GM21576 (cell line): ENCODE results near the gene RELCH.

Experiments
- ATAC-seq: cut with Tn5 transposase; IDR thresholded peaks from one replicate; pipeline ENCODE4 v1.9.1; 2021; ENCODE audit warnings: mild to moderate bottlenecking, moderate library complexity; ENCODE audit not compliant: unreplicated experiment

The RELCH gene

DNA sequence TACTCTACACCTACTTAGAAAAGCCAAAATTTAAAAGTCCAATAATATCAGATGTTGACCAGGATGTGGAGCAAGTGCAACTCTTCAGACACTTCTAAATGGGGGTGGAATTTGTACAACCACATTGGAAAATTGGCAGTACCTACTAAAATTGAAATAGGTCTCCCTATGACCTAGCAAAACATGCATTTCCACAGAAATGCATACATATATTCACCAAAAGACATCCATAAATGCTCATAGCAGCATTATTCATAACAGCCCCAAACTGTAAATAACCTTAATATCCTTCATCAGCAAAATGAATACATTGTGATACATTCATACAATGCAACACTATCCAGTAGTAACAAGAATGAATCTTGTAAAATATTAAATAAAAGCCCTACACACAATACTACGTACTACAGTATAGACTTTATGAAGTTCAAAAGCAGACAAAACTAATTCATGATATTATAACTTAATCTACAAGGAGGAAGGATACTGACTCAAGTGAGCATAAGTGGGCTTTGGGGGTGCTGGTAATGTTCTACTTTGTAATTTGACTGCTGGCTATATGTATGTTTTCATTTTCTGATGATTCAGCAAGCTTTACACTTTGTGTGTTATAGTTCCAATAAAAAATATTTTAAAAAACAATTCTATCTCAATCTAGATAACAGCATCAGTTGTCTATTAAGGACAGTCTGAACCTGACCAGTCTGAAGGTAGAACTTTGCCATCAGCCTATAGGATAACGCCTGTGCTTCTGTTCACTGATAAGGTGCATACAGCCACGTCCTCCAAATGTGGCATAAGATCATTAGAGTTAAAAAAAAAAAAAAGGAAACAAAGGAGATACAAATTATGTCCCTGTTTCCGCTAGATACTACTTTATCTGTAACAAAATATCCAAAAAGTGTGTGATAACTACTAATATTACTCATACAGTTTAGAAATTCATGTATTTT lies 131.4 kb downstream of the RELCH start:
- ATAC-seq: no peak

GRCh38 chr18:62321201-62321600 lies 134.1 kb downstream of the RELCH start:
- ATAC-seq: no peak

DNA sequence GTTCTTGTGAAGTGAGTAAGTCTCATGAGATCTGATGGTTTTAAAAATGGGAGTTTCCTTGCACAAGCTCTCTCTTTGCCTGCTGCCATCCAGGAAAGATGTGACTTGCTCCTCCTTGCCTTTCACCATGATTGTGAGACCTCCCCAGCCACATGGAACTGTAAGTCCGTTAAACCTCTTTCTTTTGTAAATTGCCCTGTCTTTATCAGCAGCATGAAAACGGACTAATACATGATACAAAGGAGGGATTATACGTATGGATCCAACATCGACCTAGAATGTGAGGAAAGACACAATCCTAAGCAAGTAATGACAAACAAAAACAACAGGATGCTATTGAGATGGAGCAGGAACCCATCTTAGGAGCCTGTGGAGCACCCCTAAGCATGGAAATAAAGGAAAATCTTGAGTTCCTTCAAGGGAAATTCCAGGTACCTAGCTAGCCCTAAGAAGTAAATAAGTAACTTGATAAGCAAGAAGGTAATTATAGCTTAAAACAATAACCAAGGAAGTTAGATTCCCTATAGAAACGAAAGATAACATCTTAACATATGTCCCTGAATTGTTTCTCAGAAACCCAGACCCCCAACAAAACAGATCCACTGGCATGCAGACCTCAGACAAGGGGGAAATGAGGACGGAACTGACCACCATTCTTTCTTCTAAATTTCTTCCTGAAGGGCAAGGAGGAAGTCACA lies 136.6 kb downstream of the RELCH start:
- ATAC-seq: no peak

- ATAC-seq: no peak
These were observed 137.2 kb downstream of the RELCH start for GRCh38 chr18:62324181-62324828.

DNA sequence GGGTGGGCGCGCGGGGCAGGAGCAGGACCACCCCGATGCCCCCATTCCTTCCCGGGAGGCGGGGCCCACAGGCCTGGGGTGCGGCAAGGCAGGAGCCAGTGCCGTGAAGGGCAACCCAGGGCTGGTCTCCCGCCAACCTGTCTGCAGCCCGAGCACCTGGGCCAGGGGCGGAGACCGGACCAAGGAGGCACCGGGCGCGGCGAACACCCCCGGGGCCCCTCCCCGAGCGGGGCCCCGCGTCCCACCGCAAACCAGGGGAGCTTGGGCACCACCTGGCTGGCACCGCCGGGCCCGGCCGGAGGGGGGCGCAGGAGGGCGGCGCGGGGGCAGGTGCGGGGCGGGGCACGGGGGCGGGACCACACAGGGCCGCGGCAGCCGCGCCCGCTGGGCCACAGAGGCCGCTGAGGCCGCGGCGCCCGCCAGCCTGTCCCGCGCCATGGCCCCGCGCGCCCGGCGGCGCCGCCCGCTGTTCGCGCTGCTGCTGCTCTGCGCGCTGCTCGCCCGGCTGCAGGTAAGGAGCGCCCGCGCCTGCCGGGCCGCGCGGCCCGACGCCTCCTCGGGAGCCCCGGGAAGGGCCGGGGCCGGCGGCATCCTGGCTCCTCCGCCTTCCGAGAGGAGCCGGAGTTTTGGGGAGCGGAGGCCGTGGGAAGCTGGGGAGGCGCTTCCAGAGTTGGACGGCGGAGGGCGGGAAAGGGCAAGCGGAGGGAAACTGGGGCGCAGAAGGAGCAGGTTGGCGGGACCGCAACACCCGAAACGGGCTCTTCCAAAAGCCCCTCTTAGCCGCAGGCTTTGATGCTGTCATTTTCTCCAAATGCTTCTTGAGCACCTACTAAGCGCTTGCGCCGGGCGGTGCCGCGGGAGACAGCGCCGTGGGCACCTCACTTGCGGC lies 138.1 kb downstream of the RELCH start, which contains the start of gene TNFRSF11A:
Gene TNFRSF11A, plus strand, starts transcription at position 394 of the 889 bp plus-strand sequence. Its CDS starts 43 bp downstream, at position 437.
- peak; percentile 74 for ATAC-seq

DNA sequence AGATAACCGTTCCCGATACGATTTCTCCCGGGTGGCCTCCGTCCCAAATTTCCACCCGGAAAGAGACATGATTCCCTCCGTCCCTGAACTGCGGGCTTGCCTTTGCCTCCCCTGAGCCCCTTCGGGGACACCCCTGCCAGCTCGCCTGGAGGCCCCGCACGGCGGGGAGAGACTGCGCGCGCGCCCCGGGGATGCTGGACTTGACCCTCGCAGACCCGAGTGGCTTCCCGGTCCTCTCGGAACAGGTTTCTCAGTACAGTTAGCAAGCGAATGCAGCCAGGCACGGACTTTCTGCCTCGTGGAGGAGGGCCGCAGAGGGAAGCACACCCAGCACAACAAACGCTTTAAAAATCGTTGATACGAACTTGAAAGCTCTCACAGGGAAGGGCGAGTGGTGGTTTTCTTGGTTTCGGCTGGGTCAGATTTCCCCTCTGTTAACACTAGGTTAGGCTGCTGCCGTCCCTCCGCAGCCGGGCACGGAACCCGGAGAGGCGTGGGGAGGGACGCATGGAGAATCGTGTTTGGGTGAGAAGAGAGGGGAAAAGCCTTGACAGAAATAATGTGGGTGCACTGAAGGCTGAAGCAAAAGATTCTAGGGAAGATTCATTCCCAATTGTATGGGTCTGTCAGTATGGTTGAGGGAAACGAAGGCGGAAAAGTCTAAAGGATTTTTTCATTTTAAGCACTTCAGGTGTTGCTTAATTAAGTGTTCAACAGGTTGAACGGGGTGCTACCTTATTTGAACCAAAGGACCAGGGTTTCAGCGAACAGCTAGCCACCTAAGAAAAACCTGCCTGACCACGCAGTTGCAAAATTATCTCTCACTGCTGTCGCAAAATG lies 139.0 kb downstream of the RELCH start:
- peak; percentile 28 for ATAC-seq

- no peak for ATAC-seq
These were observed 139.7 kb downstream of the RELCH start for GRCh38 chr18:62326646-62327348.

- no peak for ATAC-seq
These were observed 140.9 kb downstream of the RELCH start for GRCh38 chr18:62327977-62328376.

- no peak for ATAC-seq
These were observed 141.8 kb downstream of the RELCH start for GRCh38 chr18:62328586-62329525.

- ATAC-seq: no peak
These were observed 142.8 kb downstream of the RELCH start for GRCh38 chr18:62329691-62330454.

GRCh38 chr18:62330650-62331049 lies 143.6 kb downstream of the RELCH start:
- no peak for ATAC-seq

GRCh38 chr18:62331581-62332356 lies 144.7 kb downstream of the RELCH start:
- ATAC-seq: no peak

DNA sequence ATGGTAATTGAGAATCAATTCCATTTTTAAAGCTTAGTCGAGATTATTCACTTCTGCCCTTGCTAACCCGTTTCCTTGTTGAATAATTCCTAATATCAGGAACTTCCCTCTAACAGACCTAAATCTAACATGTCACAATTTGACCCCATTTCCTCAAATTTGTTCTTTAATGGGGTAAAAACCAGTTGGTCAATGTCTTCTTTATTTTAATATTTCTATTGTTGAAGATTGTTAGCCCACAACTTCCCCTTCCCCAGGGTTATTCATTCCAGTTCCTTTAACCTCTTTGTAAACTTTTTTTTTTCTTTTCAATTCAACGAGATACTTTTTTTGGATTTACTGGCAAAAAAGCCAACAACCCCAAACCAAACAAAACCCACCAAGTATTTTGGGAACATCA lies 145.4 kb downstream of the RELCH start:
- ATAC-seq: no peak

DNA sequence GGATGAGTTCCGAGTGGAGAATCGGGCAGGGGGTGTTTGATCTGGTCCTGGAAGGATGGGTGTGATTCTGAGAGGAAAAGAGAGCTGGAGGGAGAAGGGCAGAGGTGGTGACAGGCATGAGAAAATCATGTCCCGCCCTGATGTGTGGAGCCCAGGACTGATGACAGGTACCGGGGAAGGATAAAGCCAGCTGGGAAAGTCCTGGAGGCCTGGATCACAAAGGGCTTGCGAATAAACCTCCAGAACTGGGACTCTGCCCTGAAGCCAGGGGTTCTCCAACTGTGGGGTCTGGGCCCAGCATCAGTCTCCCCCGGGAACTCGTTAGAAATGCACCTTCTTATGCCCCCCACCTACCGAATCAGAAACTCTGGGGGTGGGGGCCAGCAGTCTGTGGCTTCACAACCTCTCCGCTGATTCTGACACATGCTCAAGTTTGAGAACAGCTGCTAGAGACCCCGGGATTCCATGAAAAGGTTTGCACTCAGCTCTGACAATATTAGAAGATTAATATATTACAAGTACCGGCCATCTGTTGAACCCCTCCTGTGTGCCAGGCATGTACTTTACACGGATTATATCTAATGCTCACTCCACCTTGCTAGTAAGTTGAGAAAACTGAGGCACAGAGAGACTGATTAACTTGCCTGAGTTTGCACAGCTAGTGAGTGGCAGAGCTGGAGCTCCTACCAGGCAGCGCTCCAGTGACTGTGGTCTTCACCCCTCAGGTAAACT lies 146.1 kb downstream of the RELCH start:
- ATAC-seq: no peak

DNA sequence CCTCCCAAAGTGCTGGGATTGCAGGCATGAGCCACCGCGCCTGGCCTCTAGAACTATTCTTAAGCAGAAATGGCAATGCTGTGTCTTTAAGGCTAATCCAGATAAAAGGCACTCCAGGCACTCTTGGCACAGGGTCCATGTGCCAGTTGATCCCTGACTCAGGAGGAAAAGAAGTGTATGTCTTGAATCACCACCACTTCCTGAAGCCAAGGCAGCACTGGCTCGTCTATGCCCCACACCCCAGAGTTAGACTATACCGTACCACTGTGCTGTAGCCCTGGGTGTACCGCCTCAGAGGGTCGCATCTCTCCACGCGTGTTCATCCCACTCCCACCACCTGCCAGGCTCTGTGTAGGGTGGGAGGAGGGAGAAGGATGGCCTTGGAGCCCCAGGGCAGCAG lies 147.1 kb downstream of the RELCH start:
- no peak for ATAC-seq

DNA sequence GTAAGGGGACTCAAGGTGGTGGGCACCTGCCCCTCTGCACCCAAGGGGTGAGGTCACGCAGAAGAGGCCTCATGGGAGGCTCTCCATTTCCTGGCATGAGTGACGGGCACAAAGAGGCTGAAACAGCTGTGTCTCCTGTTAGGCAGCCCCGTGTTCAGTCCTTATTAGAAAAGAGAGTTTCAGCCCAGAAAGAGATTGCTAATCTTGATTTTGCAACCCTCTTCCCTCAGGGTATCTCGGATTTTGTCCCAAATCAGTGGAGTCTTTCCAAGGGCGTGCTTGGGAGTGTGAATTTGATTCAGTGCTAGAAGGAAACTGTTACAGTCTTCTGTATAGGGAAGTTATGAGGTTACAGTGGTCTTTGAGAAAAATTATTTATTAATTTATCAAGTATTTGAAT lies 148.4 kb downstream of the RELCH start:
- ATAC-seq: no peak
